Left colon (tissue), 2 donors: ENCODE measurements around the gene FAP. TPM values are rescaled to one million over a fixed set of nuclear protein-coding genes. Genes with fewer than 3 reads are reported as not detected.
A peak's percentile ranks its signal among the peaks of the same experiment; 100 is the strongest.

ENCODE experiments used
- ATAC-seq: fragments of 200-7000 bp; cut with Tn5 transposase; one replicate; pipeline ENCODE4 v1.9.1; 2020; ENCODE audit warnings: mild to moderate bottlenecking, moderate library complexity
- DNase-seq, 2 donors: peaks; one replicate each; pipeline ENCODE4 v3.0.0-alpha.2; 2020
- intact Hi-C, 2 donors: fragments of 100-400 bp; cut with DNase I in 1 of 2; cut with micrococcal nuclease in 1 of 2; formaldehyde crosslinking; loops; one replicate each; pipeline versions ENCODE4 v1.11.2 to v1.14.0; 2022; cut with DNase I, micrococcal nuclease
- total RNA-seq, 2 donors: library from RNA; stranded (reverse); fragmentation: NEBNext Ultra II Directional; extraction: Animal tissue kit (Norgen Biotek cat#: 25700); gene quantifications; one replicate each; pipeline ENCODE4 v1.2.1, GENCODE V29; 2021
- donor health status: DM: no; HTN: no; CAD: no.
- donor health status: DM: yes; HTN: yes; CAD: no.

FAP gene
- total RNA-seq, 2 donors from 2014 or later: 0.34 to 0.78 TPM

DNA sequence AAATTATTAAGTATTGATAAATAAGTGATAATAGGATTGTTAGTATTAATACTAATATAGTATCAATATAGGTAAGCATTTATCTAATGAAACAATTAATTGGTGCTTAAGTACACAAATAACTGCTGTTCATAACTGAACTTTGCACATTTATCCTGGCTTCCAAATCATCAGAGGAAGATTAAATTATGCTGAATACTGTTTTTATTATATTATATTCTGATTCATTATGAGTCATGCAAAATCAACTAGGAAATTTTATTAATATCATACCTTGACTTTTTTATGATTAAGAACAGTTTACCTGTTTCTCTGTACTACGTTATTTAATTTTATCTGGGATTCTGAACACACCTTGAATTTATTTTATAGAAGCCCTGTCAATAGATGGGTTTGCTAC, 42.6 kb downstream of the FAP start:
- intact Hi-C loops: no loop called here
- ATAC-seq (no peak), DNase-seq (no peak)

DNA sequence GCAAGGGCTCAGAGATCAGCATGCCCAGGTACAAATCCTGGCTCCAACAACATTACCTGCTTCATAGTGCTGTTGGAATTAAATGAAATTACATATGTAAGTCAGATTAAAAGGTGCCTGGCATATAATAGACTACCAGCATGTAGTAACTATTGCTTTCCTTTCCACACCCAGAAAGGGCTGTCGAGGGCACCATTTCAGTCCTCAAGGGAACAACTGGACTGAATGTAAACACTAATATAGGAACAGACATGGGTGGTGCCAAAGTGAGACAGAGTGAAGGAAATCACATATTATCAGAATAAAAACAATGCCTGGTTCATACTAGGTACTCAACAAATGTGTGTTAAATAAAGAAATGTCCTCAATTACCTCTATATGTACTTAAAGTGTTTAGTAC, 43.3 kb downstream of the FAP start:
- ATAC-seq: peak; percentile 69
- intact Hi-C loops: no loop called here
- DNase-seq: peak in 1 of 2 donors; percentile 5

DNA sequence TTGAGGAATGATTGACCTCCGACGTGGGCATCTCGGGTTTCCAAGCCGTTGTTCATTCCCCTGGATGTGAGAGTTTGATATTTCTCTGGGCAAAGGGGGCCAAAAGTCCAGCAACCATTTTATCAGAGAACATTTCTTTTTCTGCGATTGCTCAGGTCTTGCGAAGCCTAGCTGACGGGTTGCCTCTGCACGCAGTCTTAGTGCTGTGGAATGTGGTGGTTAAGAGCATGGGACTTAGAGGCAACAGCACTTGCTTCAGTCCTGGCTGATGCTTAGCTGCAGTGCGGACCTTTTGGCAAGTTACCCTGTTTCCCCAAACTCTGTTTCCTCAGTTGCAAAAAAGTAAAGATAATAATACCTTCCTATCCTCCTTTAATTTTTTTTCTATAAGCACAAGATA, 45.0 kb downstream of the FAP start:
- no peak for DNase-seq
- ATAC-seq: no peak
- intact Hi-C loops: no loop called here

DNA sequence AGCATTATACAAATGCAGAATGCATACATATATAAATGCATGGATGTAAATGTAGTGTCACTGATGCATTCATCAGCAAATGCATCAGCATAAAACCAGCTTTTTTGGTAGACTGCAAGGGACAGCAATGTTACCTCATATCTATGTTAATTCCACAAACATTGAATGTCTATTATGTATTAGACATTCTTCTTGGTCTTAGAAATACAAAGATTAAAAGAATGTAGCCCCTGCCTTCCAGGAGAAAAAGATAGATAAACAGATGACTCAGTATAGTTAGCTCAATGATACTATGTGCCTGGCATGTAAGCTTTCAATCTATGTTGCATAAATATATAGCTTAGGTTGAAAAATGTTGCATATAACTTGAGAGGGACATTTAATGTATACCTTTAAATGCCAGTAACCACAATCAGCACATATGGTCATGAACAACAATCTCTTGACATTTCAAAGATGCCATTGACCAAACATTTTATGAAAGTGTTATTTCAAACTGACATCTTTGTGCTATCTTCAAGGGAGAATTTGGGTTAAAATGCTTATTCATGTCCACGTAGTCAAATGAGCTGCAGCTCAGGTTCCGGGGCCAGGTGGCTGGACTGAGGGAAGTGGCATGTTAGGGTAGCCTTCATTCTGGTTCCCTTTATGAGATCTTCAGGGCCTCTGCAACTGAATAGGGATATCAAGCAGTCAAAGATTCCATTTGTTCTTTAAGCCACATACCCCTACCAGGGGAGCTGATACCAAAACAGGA, 46.0 kb downstream of the FAP start:
- intact Hi-C loops: no loop called here
- no peak for ATAC-seq
- no peak for DNase-seq

DNA sequence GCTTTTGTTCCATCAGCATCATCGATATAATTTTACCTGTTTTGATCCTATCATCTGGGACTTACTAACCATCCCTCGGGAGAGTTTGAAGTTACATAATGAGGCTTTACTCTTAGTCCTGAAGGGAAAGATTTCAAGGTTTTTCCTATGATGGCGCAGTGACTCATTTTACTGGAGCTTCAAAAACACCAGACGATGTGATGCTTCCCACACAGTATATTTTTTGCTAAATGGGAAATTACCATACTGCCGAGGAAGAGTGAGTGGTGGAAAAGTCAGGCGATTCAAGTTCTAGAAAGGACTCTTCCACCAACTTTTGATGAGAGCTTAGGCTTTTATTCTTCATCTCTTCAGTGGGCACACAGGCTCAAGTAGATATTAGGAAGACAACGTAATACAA, 46.6 kb downstream of the FAP start:
- DNase-seq (no peak), ATAC-seq (no peak)
- intact Hi-C loops: no loop called here

DNA sequence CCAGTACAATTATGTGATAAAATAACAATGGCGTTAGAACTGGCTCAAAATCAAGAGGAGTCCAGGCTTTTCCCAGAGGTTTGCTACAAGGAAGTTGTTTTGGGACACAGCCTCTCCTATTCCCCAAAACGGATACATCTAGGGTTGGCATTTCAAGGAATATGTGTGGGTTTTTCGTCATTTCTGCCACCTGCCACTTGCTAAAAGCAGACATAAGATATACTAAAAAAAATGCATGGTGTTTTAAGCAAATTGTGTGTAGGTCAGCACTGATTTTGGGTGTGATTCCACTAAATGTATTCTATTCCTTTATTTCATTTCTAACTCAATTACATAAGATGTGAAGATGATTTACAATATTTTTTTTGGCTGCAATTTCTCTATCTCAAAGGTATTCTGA, 54.8 kb downstream of the FAP start:
- no peak for ATAC-seq
- no peak for DNase-seq
- intact Hi-C loops: no loop called here

DNA sequence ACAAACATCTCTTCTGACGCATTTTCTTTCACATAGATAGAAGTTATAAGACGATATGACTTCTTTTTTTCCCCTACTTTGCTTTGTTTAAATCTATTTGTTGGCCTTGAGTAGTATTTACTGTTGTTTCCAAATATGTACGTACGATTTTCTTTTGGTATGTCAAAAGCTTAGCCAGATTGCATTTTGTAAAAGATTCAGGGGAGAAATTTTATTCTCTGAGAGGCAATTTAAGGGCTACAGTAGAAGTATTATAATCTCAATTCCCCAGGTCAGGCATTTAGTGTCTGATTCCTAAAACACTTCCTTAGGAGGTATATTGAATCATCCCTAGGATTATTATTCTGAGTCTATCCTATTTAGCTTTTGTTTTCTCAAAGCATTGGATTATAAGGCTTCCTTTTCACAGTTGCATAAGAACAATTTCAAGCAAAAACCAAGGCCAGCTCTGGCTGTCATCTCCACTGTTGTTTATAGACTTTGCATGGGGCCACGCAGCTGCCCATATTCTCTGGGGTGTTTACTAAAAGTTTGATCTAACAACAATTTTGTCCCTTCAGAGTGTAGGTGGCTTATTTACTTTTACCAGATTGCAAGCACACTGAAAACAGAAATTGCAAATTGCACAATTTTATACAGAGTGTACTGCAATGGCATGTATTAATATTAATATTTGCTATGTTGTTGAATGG, 57.6 kb downstream of the FAP start:
- no peak for ATAC-seq
- no peak for DNase-seq
- intact Hi-C loops: no loop called here

DNA sequence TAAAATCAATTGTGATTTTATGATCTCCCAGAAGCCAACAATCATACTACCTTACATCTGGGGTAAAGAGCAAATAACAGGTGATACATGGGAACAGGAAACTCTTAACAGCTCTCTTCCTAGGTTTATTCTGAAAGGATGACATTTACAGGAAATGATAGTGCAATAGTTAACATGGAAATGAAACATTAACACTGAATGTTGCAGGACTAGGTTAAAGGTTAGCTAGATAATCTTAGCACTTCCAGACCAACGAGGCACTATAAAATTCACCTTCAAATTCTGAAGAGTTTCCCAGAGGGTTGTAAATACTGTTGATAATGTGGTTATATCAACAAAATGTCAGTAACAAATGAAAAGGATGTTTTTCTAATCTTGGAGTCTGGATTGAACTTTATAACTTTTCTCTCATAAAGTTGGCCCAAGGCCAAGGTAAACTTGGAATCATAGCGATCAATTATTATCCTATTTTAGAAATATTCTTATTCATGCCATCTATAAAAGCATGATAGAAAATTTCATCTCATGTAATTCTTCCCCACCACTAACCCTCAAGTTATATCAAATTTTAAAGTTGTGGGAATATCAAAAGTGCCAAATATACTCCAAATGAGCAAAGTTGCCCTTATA, 58.3 kb downstream of the FAP start:
- intact Hi-C loops: no loop called here
- DNase-seq (no peak), ATAC-seq (peak; percentile 96)

DNA sequence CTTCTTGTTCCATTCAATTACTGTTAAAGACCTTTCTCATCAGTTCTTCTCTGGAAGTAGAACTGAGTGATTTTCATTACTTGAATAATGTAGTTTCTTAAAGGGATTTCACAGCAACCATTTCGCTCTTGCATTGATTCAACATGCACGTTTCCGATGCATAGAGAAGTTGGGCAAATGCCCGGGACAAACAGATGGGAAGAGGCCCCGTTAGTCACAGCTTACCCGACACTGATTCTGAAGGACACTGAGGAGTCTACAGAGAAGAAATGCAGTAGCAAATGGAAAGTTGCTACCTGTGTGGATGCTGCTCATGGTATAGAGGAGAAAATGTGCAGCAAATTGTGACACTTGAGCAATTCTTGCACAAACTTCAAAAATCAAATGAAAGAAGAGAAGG, 58.9 kb downstream of the FAP start:
- intact Hi-C loops: no loop called here
- ATAC-seq (peak; percentile 42), DNase-seq (peak in 1 of 2 donors; percentile 4)

DNA sequence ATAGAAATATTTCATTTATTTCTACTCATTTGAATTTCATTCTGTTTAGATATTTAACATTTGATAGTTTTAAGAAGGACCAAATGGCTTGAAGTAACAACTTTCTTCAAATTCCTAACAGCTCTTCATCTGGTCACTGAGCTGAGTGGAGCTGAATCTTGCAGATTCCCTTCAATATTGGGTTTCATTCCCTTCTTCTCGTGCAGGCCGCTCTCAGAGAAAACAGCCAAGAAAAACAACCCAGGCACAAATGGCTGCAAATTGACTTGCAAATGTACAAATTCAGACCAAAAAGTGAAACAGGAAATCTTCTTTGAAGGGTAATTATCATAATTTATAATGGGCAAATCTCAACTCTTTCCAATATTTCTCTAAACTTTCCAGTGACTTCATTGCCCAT, 60.9 kb downstream of the FAP start:
- DNase-seq (no peak), ATAC-seq (no peak)
- intact Hi-C loops: no loop called here

DNA sequence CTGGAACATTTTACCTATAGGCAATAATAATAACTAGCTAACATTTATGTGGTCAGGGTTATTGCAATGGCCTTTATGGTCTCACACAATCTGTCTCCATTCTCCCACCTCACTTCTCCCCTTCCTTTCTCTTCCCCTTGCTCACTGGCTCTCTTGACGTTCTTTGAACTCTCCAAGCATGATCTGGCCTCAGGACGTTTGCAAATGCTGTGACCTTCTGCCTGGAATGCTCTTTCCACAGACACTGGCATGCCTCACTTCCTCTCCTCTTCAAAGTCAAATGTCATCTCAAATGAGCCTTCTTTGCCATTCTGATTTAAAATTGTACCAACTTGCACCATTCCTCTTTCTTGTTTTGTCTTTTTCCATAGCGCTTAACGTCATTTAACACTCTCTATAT, 65.9 kb downstream of the FAP start:
- DNase-seq (no peak), ATAC-seq (no peak)
- intact Hi-C loops: no loop called here

DNA sequence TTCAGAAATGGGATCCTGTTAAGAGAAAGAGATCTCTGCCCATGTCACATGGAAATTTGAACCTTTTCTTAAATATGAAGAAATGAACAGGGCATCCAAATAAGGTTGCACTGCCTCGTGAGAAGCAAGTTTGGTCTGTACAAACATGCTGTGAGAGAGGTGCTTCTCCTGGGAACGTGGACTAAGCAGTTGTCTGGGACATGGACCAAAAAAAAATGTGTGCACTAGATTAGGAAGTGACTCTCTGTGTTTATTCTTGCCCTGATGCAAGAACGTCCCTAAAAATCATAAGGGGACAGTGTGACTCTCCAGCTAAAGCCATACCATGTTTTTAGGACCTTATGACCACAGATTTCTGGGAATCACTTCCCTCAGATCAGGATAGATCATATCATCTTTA, 67.5 kb downstream of the FAP start:
- ATAC-seq: no peak
- no peak for DNase-seq
- intact Hi-C loops: no loop called here

DNA sequence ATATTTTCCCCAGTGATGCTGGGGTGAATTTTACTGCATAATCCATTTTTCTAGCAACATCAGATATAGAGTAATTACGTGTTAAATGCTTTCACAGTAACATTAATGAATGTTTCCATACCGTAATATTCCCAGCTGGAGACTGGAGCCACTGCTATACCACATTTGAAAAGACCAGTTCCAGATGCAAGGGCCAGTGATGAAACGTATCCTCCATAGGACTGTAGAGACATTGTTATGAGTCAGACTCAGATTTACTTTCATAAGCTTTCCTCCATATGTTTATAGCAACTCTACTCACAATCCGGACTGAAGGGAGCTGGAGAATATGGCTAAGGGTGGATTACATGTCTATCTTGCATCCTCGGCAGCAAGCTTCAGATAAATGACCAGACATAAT, 68.5 kb downstream of the FAP start:
- intact Hi-C loops: no loop called here
- ATAC-seq (no peak), DNase-seq (no peak)

DNA sequence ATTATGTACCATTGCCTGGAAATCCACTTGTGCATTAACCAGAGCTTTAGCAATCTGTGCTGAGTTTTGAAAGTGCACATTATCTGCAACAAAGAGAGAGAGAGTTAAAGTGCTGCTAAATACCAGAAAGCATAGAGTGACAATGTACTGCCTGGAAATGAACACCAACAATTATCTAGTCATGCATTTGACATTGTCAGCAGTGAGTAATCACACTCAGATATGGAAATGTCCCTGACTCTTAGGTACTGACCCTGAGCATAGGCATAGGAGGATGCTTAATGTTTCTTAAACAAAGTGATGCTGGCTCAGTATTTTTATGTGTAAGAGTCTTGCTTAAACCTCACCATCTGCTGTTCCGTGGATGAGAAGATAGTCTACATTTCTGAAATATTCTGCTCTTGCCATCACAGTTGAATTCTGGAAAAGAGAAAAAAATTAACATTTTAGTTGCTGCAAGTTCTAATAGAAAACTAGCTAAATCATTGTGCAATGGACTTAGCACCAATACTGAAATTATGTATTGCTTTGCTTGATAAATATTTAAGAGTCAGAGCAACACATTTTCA, 70.4 kb downstream of the FAP start:
- ATAC-seq (no peak), DNase-seq (no peak)
- intact Hi-C loops: no loop called here

DNA sequence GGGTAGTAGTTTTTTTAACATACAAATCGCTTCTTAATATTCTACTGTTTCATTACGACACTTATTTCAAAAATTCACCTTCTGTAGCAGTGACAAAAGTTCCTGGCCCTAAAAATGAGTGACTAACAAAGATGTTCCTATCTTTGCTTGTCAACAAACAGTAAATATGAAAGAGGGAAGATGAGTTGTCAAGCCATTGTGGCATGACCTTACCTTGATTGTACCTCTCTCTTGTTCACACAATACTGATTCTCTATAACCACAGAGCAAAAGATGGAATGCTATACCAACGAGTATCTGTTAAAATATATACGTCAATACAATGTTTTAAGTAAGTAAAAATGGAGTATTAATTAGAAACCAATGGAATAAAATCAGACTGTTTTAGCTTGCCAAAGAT, 76.5 kb downstream of the FAP start:
- ATAC-seq (no peak), DNase-seq (no peak)
- intact Hi-C loops: no loop called here

DNA sequence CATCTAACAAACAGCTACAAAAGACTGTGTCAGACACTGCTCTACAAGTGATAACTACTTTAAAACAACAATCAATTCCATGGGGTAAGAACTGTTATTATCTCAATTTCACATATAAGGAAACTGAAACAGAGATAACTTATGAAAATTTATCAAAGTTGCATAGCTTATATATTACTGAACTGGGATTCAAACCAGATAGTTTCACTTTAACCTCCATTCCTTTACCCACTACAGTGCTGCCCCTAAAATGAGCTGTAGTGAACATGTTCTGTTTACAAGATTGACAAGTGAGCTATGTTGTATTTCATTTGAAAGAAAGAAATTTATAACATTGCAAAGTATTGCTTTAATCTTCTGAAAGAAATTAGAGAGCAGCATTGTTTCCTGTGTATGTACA, 77.1 kb downstream of the FAP start:
- ATAC-seq: no peak
- no peak for DNase-seq
- intact Hi-C loops: no loop called here

DNA sequence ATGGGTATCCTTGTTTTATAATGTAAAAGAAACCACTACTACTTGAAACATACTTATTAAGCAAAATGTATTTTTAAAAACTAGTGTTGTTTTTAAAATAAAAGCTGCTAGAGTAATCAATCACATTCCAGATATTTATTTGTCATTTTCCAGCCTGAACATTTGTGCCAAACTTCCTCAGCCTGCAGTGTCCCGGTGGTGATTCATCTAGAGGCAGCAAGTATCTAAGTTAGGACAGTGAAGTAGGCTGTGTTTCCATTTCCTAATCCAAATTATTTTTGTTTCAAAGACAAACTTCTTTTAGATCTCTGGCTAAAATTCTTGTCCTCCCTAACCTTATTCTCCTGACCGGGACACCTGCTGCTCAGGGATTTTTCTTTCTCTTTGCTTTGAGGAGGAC, 78.4 kb downstream of the FAP start:
- DNase-seq (no peak), ATAC-seq (no peak)
- intact Hi-C loops: no loop called here

DNA sequence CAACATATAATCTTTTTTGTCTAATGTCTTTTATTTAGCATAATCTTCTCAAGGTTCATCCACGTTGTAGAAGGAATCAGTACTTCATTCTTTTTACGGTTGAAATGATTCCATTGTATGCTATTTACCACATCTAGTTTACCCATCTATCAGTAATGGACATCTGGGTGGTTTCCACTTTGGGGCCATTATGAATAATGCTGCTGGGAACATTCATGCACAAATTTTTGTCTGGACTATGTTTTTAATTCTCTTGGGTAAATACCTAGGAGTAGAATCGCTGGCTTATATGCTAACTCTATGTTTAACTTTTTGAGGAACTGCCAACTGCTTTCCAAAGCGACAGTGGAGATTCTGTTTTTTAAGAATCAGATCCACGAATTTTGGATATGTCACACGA, 83.8 kb downstream of the FAP start:
- DNase-seq: no peak
- no peak for ATAC-seq
- intact Hi-C loops: loop anchor here (10.0 kb wide), 2 partner anchors 135 to 145 kb away; no protein-coding TSS in a partner anchor

DNA sequence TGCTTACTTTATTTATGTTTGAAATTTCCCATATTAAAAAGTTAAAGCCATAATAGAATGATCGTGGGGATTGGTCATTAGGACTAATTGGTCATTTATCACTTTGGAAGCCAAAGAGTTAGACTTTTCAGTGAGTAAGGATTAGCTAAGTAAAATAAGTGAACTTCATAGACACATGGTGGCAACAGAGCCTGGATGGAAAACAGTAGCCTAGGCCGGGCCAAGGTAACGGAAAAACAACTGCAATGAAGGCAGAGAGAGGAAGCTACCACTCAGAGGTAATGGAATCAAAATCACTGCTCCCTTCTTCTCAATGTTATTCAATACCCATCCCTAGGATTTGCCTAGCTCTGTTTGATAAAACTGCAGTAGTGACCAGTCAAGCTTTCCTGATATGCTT, 87.1 kb downstream of the FAP start:
- ATAC-seq: no peak
- DNase-seq: no peak
- intact Hi-C loops: loop anchor here (10.0 kb wide), 2 partner anchors 139 to 149 kb away; no protein-coding TSS in a partner anchor

DNA sequence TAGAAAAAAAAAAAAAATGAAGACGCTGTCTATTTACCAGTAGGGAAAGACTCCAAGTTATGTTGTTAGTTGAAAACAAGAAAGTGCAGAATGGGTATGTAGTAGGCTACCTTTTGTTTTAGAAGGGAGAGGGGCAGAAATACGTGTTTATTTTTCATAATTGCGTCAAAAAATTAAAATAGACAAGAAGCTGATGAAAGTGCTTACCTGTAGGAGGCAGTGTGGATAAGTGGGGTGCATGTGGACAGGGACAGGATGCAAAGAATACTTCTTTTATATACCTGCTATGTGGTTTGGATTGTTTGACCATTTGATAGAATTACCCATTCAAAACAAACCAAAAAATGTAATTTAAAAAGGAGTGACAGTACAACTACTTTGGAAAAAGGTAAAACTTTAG, 88.2 kb downstream of the FAP start:
- ATAC-seq: no peak
- no peak for DNase-seq
- intact Hi-C loops: loop anchor here (10.0 kb wide), 2 partner anchors 140 to 150 kb away; no protein-coding TSS in a partner anchor
